GM12872 (cell line): ENCODE results near the gene IGF2R.

ENCODE experiments used
- CTCF ChIP-seq: IDR thresholded peaks from 3 replicates; pipeline ENCODE4 v1.5.1; 2011; ENCODE audit warnings: low read depth, mild to moderate bottlenecking, low read length, moderate library complexity; ENCODE audit not compliant: insufficient read depth

Gene IGF2R

GRCh38 chr6:159973406-159973805 is 4.5 kb downstream of the IGF2R start:
- TF ChIP-seq CTCF: no peak

DNA sequence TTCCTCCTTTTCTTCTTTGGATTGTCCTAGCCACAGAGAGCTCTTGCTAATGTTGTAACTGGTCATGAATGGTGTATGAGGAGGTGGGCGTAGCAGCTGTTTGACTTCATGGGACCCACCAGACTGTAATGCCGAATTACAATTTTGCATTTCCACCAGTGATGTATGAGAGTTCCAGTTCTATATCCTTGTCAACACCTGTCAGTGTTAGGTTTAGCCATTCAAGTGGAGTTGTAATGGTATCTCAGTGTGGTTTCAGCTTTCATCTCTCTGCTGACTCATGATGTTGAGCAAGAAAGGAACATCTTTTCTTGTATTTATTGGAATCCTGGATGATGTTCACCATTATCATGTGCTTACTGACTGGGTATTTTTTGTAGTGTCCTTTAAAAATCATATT is 5.1 kb downstream of the IGF2R start:
- TF ChIP-seq CTCF: no peak

GRCh38 chr6:159974932-159975331 is 6.0 kb downstream of the IGF2R start:
- no peak for TF ChIP-seq CTCF

DNA sequence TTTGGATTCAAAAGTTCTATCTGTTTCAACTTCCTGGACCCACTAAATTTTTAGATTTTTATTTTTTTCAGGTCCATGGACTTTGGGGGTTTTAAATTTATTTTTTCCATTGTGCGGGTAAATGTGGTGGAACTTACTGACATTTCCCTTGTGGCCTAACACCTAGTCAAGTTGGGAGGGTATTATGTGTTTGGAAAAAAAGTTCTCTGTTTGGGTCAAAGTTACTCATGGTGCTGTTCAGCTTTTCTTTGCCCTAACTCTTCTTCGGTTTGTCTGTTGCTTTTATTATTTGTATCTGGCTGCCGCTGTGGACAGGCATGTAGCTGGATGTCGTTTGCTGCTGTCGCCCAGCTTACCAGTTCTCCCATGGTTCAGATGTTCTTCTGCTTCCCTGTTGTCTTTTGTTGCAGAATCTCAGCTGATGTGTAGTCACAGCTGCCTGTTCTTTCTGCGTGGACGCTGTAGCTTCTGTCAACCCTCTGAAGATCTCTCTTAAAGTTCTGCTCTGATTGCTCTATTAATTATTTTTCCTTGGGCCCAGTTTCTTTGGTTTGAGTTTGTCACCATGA is 7.9 kb downstream of the IGF2R start:
- no peak for TF ChIP-seq CTCF

GRCh38 chr6:159977255-159977903 is 8.5 kb downstream of the IGF2R start:
- TF ChIP-seq CTCF: no peak

GRCh38 chr6:159977904-159978268 is 9.0 kb downstream of the IGF2R start:
- no peak for TF ChIP-seq CTCF

GRCh38 chr6:159978291-159979135 is 9.6 kb downstream of the IGF2R start:
- no peak for TF ChIP-seq CTCF
